SK-N-MC (cell line): ENCODE measurements around the gene FGF3.

Experiments used
- EZH2 ChIP-seq: fragments of 200-600 bp; sonication (generic); IDR thresholded peaks from one replicate; pipeline ENCODE4 v1.6.1; 2017; ENCODE audit warnings: antibody characterized with exemption
- POLR2AphosphoS5 ChIP-seq: IDR thresholded peaks from 2 replicates; pipeline ENCODE4 v1.6.1; 2012; ENCODE audit warnings: mild to moderate bottlenecking, low read depth, low read length, borderline replicate concordance

- no peak for TF ChIP-seq POLR2AphosphoS5
- no peak for TF ChIP-seq EZH2
These were observed 8.7 kb downstream of the FGF3 start for GRCh38 chr11:69810289-69811118.
